Endodermal cell (in vitro differentiated cells): ENCODE measurements around the gene LAMA4. TPM values are rescaled to one million over a fixed set of nuclear protein-coding genes. Genes with fewer than 3 reads are reported as not detected.

Experiments
- DNase-seq: peaks from one replicate; pipeline ENCODE4 v3.0.0-alpha.2; 2017
- H3K27ac ChIP-seq: 2 replicates; pipeline ENCODE4 v1.5.1; 2013; ENCODE audit warnings: mild to moderate bottlenecking, low read depth, low read length, moderate library complexity
- H3K27me3 ChIP-seq: 2 replicates; pipeline ENCODE4 v1.6.1; 2013; ENCODE audit warnings: mild to moderate bottlenecking, low read length, moderate library complexity; ENCODE audit not compliant: insufficient read depth, control insufficient read depth, poor library complexity, severe bottlenecking
- H3K36me3 ChIP-seq: 2 replicates; pipeline ENCODE4 v1.7.0; 2013; ENCODE audit warnings: mild to moderate bottlenecking, low read length, moderate library complexity; ENCODE audit not compliant: control insufficient read depth, insufficient read depth
- H3K4me1 ChIP-seq: one replicate; pipeline ENCODE4 v1.7.0; 2013; ENCODE audit warnings: low read length; ENCODE audit not compliant: control insufficient read depth, insufficient read depth
- H3K4me3 ChIP-seq: 2 replicates; pipeline ENCODE4 v1.5.1; 2013; ENCODE audit warnings: mild to moderate bottlenecking, low read length, moderate library complexity
- H3K9ac ChIP-seq: 2 replicates; pipeline ENCODE4 v1.6.1; 2013; ENCODE audit warnings: mild to moderate bottlenecking, low read length, moderate library complexity; ENCODE audit not compliant: poor library complexity, severe bottlenecking; ENCODE audit errors: extremely low read depth
- H3K9me3 ChIP-seq: 2 replicates; pipeline ENCODE4 v1.6.1; 2013; ENCODE audit warnings: mild to moderate bottlenecking, low read length, moderate library complexity; ENCODE audit not compliant: control insufficient read depth
- H3K27ac Mint-ChIP-seq: 2 replicates; pipeline ENCODE4 v1.8.0; 2020; ENCODE audit warnings: mixed read lengths
- H3K27me3 Mint-ChIP-seq: 2 replicates; pipeline ENCODE4 v1.8.0; 2021; ENCODE audit warnings: mild to moderate bottlenecking, mixed read lengths; ENCODE audit not compliant: insufficient read depth
- H3K36me3 Mint-ChIP-seq: 2 replicates; pipeline ENCODE4 v1.8.0; 2020; ENCODE audit warnings: low read depth, mixed read lengths
- H3K4me1 Mint-ChIP-seq: 2 replicates; pipeline ENCODE4 v1.8.0; 2020; ENCODE audit warnings: mixed read lengths
- H3K4me3 Mint-ChIP-seq: 2 replicates; pipeline ENCODE4 v1.8.0; 2020; ENCODE audit warnings: mild to moderate bottlenecking, moderate library complexity, mixed read lengths
- H3K9me3 Mint-ChIP-seq: 2 replicates; pipeline ENCODE4 v1.8.0; 2020; ENCODE audit warnings: mild to moderate bottlenecking, mixed read lengths
- CTCF ChIP-seq: fragments of 200-600 bp; sonication (generic); conservative IDR thresholded peaks from 2 replicates; pipeline ENCODE4 v1.5.0; 2021; ENCODE audit warnings: antibody characterized with exemption, mild to moderate bottlenecking
- WGBS, 2 experiments: methylation state at CpG; one replicate each; pipeline versions ENCODE4 v1.1.5 to v1.1.7; 2013; ENCODE audit warnings: missing lambda C conversion rate in 2 of 2, mixed read lengths in 1 of 2; ENCODE audit not compliant: insufficient coverage in 1 of 2, insufficient read length in 1 of 2; 5-methylcytosine and 5-hydroxymethylcytosine counted together
- total RNA-seq, 2 donors: library from RNA; stranded (reverse); fragmentation: NEBNext Ultra II Directional in 1 of 2; extraction: Animal tissue kit (Norgen Biotek cat#: 25700) in 1 of 2; gene quantifications; 2 replicates in 1 of 2; 3 replicates in 1 of 2; pipeline ENCODE4 v1.2.1, GENCODE V29; 2021

The LAMA4 gene
- total RNA-seq, 2 donors from 2014 or later = 0.24 to 3.7 TPM

- Mint-ChIP-seq H3K9me3 (no peaks in the 10 kb centered on the region), H3K27ac (no peak overlapping the region), H3K4me1 (no peaks in the 10 kb centered on the region), H3K36me3 (no peaks in the 10 kb centered on the region), H3K27me3 (no peaks in the 10 kb centered on the region), H3K4me3 (no peak overlapping the region)
- Histone ChIP-seq H3K36me3 (no peaks in the 10 kb centered on the region), H3K9ac (no peak overlapping the region), H3K4me3 (no peak overlapping the region), H3K9me3 (no peaks in the 10 kb centered on the region), H3K27ac (no peak overlapping the region), H3K4me1 (no peaks in the 10 kb centered on the region), H3K27me3 (no peaks in the 10 kb centered on the region)
- TF ChIP-seq CTCF = no peak
- no peak for DNase-seq
- 90% methylated on average over 2 of the region's 2 CpGs; no CpG with 5 or more reads in 1 of the 2 experiments for WGBS, 2 experiments
Observed at GRCh38 chr6:112231594-112232060, 22.7 kb downstream of the LAMA4 start.

- Histone ChIP-seq H3K4me1 (no peaks in the 10 kb centered on the region), H3K36me3 (no peaks in the 10 kb centered on the region), H3K27ac (no peak overlapping the region), H3K9me3 (no peaks in the 10 kb centered on the region), H3K9ac (no peak overlapping the region), H3K4me3 (no peak overlapping the region), H3K27me3 (no peaks in the 10 kb centered on the region)
- 85% methylated on average over 1 of the region's 1 CpG; no CpG with 5 or more reads in 1 of the 2 experiments for WGBS, 2 experiments
- Mint-ChIP-seq H3K27me3 (no peaks in the 10 kb centered on the region), H3K9me3 (no peaks in the 10 kb centered on the region), H3K4me3 (no peak overlapping the region), H3K4me1 (no peaks in the 10 kb centered on the region), H3K36me3 (no peaks in the 10 kb centered on the region), H3K27ac (no peak overlapping the region)
- no peak for DNase-seq
- TF ChIP-seq CTCF = no peak
Observed at GRCh38 chr6:112231164-112231563, 23.2 kb downstream of the LAMA4 start.

- H3K9me3 ChIP-seq = no peaks in the 10 kb centered on the region
- H3K36me3 ChIP-seq = no peaks in the 10 kb centered on the region
- Mint-ChIP-seq H3K27me3 (no peaks in the 10 kb centered on the region), H3K27ac (no peak overlapping the region), H3K36me3 (no peaks in the 10 kb centered on the region), H3K4me3 (no peak overlapping the region), H3K4me1 (no peaks in the 10 kb centered on the region), H3K9me3 (no peaks in the 10 kb centered on the region)
- 94% methylated on average over 6 to 7 of the region's 7 CpGs for WGBS, 2 experiments
- no peak for DNase-seq
- no peaks in the 10 kb centered on the region for H3K4me1 ChIP-seq
- H3K27ac ChIP-seq = no peak overlapping the region
- H3K4me3 ChIP-seq = no peak overlapping the region
- no peaks in the 10 kb centered on the region for H3K27me3 ChIP-seq
- no peak overlapping the region for H3K9ac ChIP-seq
- TF ChIP-seq CTCF = no peak
Observed at GRCh38 chr6:112228480-112229332, 25.7 kb downstream of the LAMA4 start.
